NCI-H2081 treated with DMSO at 0.1 percent for 48 hours (cell line): ENCODE results near the gene COX6B2.
A peak's percentile ranks its signal among the peaks of the same experiment; 100 is the strongest.
"Not testable (repeated sequence)": the region's sequence is repeated elsewhere in the genome, so short reads cannot be mapped to it uniquely, and the experiment has no call there.

Experiments
- DNase-seq: peaks from one replicate; lab custom pipeline; 2025; lab: John Stamatoyannopoulos, UW

Gene COX6B2

DNA sequence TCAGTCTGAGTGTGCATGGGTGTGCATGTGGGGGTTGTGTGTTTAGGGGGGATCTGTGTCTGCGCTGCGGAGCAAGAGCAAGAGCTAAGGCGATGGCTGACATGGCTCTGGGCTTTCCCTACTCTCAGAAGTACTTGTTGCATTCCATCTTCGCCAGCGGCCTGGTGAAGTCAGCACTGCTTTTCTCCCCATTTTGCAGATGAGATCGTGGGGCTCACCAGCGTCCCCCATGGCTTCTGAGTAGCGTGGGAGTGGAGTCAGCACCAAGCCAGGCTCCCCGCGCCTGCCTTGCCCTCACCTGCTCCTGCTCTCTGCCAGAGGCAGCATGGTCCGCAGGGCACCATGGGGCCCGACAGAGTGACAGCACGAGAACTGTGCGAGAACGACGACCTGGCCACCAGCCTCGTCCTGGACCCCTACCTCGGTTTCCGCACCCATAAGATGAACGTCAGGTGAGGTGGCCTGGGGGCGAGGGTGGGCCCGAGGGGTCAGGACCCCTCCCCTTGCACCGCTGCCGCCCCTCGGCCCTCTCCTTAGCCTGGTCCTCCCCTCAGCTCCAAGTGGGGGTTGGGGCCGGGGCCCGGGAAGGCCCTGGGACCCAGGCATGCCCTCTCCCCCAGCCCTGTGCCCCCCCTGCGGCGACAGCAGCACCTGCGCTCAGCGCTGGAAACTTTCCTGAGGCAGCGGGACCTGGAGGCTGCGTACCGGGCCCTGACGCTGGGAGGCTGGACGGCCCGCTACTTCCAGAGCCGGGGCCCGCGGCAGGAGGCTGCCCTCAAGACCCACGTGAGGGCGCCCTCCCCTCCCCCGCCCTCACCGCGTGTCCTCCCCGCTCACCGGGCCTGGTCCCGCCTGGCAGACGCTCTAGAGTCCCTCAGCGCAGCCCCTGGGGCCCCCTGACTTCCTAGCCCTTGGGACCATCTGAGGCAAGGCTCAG, 12.7 kb downstream of the COX6B2 start:
- no peak for DNase-seq

- peak; percentile 19 for DNase-seq
Observed at GRCh38 chr19:55341171-55341588, 13.3 kb downstream of the COX6B2 start.

DNA sequence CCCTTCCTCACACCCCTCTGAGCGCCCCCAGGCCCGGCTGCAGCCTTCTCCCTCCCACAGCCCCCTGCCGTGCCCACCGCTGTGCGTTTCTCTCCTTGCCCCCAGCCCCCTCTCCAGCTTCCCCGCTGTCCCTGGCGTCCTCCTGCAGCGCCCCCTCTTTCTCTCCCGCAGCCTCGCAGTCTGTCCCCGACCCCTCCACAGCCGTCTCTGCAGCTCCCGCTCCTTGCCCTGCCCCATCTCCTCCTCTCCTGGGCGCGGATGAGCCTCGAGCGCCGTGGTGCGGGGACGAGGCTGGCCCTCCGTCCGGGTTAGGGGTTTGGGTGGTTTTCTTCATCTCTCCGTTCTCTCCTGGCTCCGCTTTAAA, 13.8 kb downstream of the COX6B2 start:
- no peak for DNase-seq

GRCh38 chr19:55339889-55340783, 14.4 kb downstream of the COX6B2 start:
- DNase-seq = no peak

DNA sequence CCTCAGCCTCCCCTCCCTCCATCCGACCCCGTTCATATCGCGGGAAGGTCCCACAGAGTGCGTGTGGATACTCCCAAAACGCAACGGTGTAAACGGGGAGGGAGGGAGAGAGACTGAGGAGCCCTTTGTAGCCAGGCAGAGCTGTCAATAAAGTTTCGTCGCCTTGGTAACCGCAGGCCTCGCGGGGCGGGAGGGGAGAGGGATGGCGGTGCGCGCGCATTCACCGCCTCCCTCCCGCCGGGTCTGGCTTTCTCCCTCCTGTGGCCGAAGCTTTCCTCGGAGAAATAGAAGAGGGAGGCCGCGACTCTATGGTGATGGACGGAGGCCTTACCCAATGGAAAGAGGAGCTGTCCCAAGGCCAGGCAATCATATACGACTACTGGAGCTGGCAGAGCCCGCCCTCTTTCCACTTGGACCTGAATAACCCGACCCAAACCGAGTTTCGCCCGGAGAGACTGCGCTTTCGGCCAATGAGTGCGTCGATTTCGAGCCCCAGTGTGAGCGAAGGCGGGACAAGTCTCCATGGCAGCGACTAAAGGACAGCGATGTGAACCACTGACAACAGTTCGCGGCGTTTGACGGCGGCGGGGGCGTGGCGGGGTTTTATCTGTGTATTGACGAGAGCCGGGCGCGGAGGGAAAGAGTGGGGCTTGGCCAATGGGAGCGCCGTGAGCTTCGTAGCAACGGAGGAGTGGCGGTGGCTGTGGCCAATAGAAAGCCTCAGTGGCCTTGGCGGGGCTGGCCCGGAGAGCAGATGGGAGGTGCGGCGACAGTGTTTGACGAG, 15.2 kb downstream of the COX6B2 start, which contains the start of gene KMT5C:
KMT5C (plus strand) TSS at position 772 of the 784 bp plus-strand sequence. CDS start 2,061 bp downstream, outside the sequence.
- peak; percentile 99 for DNase-seq

DNA sequence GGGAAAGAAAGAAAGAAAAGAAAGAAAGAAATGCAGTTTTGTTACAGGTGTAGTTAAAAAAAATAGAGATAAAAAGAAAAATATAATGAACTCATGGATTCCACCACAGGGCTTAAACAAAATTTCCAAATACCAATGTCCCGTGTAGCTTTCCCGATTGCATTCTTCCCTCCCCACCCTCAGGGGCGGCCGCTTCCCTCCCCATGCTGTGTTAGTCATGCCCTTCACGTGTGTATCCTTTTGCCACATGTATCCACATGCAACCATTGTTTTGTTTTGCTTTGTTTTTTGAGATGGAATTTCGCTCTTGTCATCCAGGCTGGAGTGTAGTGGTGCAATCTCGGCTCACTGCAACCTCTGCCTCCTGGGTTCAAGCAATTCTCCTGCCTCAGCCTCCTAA, 18.4 kb downstream of the COX6B2 start:
- DNase-seq = no peak

DNA sequence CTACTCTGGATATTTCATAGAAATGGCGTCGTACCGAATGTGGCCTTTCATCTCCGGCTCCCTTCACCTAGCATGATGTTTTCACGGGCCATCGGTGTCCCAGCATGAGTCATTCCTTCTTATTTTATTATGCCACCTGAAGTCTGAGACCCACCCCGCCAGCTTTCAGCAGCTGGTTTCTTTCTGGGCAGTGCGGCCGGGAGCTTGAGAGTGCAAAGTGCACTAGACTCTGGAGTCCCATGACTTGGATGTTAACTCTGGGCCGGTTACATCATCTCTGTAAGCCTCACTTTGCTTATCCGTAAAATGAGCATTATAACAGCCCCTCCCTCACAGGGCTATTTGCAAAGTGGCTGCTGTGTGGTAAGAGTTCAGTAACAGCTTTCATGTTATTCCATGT, 20.6 kb downstream of the COX6B2 start:
- no peak for DNase-seq

DNA sequence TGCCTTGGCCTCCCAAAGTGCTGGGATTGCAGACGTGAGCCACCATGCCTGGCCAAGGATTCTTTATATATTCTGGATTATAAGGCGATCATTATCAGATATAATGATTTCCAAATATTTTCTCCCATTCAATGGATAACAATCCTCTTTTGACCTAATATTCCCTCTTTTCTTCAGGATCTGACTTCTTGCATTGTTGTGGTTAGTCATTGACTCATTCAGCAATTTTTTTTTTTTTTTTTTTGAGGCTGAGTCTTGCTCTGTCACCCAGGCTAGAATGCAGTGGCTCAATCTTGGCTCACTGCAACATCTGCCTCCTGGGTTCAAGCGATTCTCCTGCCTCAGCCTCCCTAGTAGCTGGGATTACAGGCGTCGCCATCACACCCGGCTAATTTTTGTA, 24.7 kb downstream of the COX6B2 start:
- DNase-seq = not testable (repeated sequence)

- DNase-seq = not testable (repeated sequence)
Observed at GRCh38 chr19:55328774-55329318, 25.7 kb downstream of the COX6B2 start.

DNA sequence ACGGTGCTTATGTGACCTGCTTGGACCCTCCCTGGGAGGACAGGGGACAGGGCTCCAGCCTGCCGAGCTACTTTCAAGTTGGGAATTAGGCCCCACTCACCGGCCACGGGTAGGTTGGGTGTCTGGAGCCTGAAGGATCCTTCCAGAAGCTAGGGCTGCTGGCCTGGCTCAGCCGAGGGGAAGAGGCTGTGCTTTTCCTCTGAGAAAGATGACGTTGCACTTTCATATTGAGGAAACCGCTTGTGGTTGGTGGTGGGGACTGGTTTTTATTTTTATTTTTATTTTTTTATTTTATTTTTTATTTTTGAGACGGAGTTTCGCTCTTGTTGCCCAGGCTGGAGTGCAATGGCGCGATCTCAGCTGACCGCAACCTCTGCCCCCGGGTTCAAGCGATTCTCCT, 29.3 kb downstream of the COX6B2 start, which contains the start of gene TMEM150B:
TMEM150B (minus strand) TSS at position 170 of the 400 bp plus-strand sequence. CDS start 4,305 bp downstream, outside the sequence.
- DNase-seq = no peak

GRCh38 chr19:55324662-55325061, 29.9 kb downstream of the COX6B2 start:
- no peak for DNase-seq

- no peak for DNase-seq
Observed at GRCh38 chr19:55322204-55322885, 32.2 kb downstream of the COX6B2 start.

DNA sequence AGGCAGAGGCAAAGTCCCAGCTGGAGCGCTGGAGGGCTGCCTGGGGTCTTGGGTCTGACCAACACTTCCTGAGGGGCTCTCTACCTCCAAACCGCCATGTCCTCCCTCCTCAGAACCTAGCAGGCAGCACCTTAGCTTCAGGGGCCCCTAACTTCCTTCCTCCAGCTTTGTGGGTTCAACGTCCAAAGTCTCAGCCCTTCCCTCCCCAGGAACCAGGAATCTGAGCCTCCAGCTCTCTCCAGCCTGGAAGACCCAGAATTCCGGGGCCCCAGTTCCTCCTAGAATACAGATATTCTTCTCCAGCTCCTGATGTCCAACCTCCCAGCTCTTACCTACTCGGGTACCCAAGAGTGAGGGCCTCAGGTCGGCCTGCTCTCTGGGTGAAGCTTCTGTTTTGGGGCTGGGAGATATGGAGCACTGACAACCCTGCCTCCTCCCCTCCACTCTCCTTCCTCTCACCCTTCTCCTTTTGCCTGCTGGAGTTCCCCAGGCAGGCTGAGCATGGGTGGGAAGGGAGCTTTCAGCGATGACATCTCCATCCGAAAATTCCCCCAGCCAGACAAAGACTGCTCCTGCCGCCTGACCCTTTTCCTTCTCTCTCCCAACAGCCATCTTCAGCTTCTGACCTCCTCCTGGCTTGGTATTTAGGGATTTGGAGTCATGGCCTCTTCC, 32.9 kb downstream of the COX6B2 start:
- no peak for DNase-seq

GRCh38 chr19:55320844-55321419, 33.6 kb downstream of the COX6B2 start:
- no peak for DNase-seq

GRCh38 chr19:55319785-55320184, 34.7 kb downstream of the COX6B2 start:
- DNase-seq = no peak

DNA sequence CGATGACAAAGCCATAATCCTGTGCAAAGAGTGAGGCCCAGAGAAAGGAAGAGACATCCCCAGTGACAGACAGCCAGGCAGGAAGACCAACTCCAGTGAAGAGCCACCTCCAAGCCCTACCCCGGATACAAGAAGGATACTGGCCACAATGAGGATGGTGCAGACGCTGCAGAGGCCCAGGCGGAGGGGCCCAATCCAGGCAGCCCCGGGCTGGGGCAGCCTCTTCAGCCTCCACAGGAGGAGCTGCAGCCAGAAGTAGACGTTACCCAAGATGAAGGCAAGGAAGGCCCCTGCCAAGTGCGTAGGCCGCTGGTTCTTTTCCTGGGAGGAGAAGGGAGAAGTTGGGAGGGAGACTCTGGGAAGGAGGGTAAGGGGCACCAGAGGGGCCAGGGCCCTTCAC, 37.9 kb downstream of the COX6B2 start:
- DNase-seq = no peak

GRCh38 chr19:55315956-55316525, 38.5 kb downstream of the COX6B2 start:
- DNase-seq = no peak

DNA sequence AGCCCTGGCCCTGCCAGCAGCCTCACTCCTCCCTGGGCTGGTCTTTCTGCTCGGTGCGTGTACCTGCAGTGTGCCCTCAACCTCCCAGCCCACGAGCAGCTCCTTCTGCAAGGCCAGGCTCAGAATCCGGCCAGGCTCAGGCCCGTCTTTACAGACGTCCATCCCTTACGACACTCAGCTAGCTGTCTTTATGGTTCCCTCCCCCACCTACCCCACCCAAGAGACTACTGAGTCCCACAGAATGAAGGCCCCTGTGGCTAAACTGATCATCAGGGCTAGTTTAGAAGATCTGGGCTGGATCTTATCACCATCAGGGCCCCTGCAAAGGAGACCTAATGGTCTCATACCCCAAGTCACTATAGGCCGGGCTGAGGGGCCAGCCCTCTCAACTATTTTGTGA, 40.1 kb downstream of the COX6B2 start:
- no peak for DNase-seq
